BE2C (cell line): ENCODE measurements around the gene PPP3CA.

Source experiments
- DNase-seq: peaks from one replicate; pipeline ENCODE4 v3.0.0-alpha.2; 2020
- H3K27me3 ChIP-seq: fragments of 250-450 bp; sonication (Bioruptor Pico); 2 replicates; pipeline ENCODE4 v1.5.1; 2020; ENCODE audit warnings: mild to moderate bottlenecking
- H3K36me3 ChIP-seq: fragments of 250-450 bp; sonication (Bioruptor Pico); 2 replicates; pipeline ENCODE4 v1.5.1; 2020; ENCODE audit warnings: mild to moderate bottlenecking
- H3K4me1 ChIP-seq: fragments of 250-450 bp; sonication (Bioruptor Pico); 2 replicates; pipeline ENCODE4 v1.5.1; 2020
- H3K4me3 ChIP-seq: 2 replicates; pipeline ENCODE4 v1.5.1; 2011; ENCODE audit warnings: low read depth, low read length
- H3K9me3 ChIP-seq: fragments of 250-450 bp; sonication (Bioruptor Pico); 2 replicates; pipeline ENCODE4 v1.5.1; 2020
- CTCF ChIP-seq: IDR thresholded peaks from 2 replicates; pipeline ENCODE4 v1.5.1; 2012; ENCODE audit warnings: mild to moderate bottlenecking, low read depth, low read length

Gene PPP3CA

GRCh38 chr4:101328063-101328602 is 19.2 kb downstream of the PPP3CA start:
- Histone ChIP-seq H3K36me3 (no peaks in the 10 kb centered on the region), H3K4me1 (no peaks in the 10 kb centered on the region), H3K4me3 (no peak overlapping the region), H3K9me3 (no peaks in the 10 kb centered on the region), H3K27me3 (no peaks in the 10 kb centered on the region)
- no peak for TF ChIP-seq CTCF
- DNase-seq, result no peak

- DNase-seq, result no peak
- no peak for TF ChIP-seq CTCF
- Histone ChIP-seq H3K36me3 (no peaks in the 10 kb centered on the region), H3K27me3 (no peaks in the 10 kb centered on the region), H3K9me3 (no peaks in the 10 kb centered on the region), H3K4me1 (no peaks in the 10 kb centered on the region), H3K4me3 (no peak overlapping the region)
Measured at GRCh38 chr4:101326576-101326975, 20.8 kb downstream of the PPP3CA start.

GRCh38 chr4:101322743-101323142 is 24.6 kb downstream of the PPP3CA start:
- Histone ChIP-seq H3K4me3 (no peak overlapping the region), H3K27me3 (no peaks in the 10 kb centered on the region), H3K9me3 (no peaks in the 10 kb centered on the region), H3K4me1 (0 out of 2 replicates have a peak, but pooled peaks cover 2% of the 10 kb centered on the region), H3K36me3 (no peaks in the 10 kb centered on the region)
- no peak for TF ChIP-seq CTCF
- no peak for DNase-seq

- H3K27me3 ChIP-seq, result no peaks in the 10 kb centered on the region
- H3K9me3 ChIP-seq, result no peaks in the 10 kb centered on the region
- H3K36me3 ChIP-seq, result no peaks in the 10 kb centered on the region
- H3K4me1 ChIP-seq, result 0 out of 2 replicates have a peak, but pooled peaks cover 2% of the 10 kb centered on the region
- no peak for TF ChIP-seq CTCF
- no peak overlapping the region for H3K4me3 ChIP-seq
- DNase-seq, result no peak
Measured at GRCh38 chr4:101321481-101322042, 25.8 kb downstream of the PPP3CA start.

GRCh38 chr4:101315786-101316185 is 31.5 kb downstream of the PPP3CA start:
- no peak for TF ChIP-seq CTCF

GRCh38 chr4:101315041-101315440 is 32.3 kb downstream of the PPP3CA start:
- TF ChIP-seq CTCF, result no peak
- no peak for DNase-seq
- no peaks in the 10 kb centered on the region for H3K27me3 ChIP-seq
- no peak overlapping the region for H3K4me3 ChIP-seq
- H3K9me3 ChIP-seq, result no peaks in the 10 kb centered on the region
- peaks cover 3% of the 10 kb centered on the region; the same call in 1 of the 2 replicates for H3K36me3 ChIP-seq
- H3K4me1 ChIP-seq, result 0 out of 2 replicates have a peak, but pooled peaks cover 2% of the 10 kb centered on the region

More at GRCh38 chr4:101315786-101316185, 31.5 kb downstream of the PPP3CA start:
- Histone ChIP-seq H3K4me3 (no peak overlapping the region), H3K4me1 (0 out of 2 replicates have a peak, but pooled peaks cover 2% of the 10 kb centered on the region), H3K27me3 (no peaks in the 10 kb centered on the region), H3K9me3 (no peaks in the 10 kb centered on the region), H3K36me3 (peaks cover 3% of the 10 kb centered on the region; the same call in 1 of the 2 replicates)
- DNase-seq, result no peak
